HUES48 (cell line): ENCODE data around the gene NMRK1.

Source experiments
- H3K27ac ChIP-seq: one replicate; pipeline ENCODE4 v1.7.0; 2013; ENCODE audit warnings: low read depth, low read length, inconsistent platforms
- H3K27me3 ChIP-seq: 2 replicates; pipeline ENCODE4 v1.6.1; 2013; ENCODE audit warnings: mild to moderate bottlenecking, low read length; ENCODE audit not compliant: control insufficient read depth, insufficient read depth
- H3K36me3 ChIP-seq: 2 replicates; pipeline ENCODE4 v1.6.1; 2013; ENCODE audit warnings: low read length; ENCODE audit not compliant: control insufficient read depth, insufficient read depth
- H3K4me1 ChIP-seq: 2 replicates; pipeline ENCODE4 v1.6.1; 2013; ENCODE audit warnings: mild to moderate bottlenecking, low read length; ENCODE audit not compliant: control insufficient read depth, insufficient read depth
- H3K4me3 ChIP-seq: 2 replicates; pipeline ENCODE4 v1.5.1; 2013; ENCODE audit warnings: mild to moderate bottlenecking, low read depth, low read length
- H3K9ac ChIP-seq: 2 replicates; pipeline ENCODE4 v1.6.1; 2013; ENCODE audit warnings: mild to moderate bottlenecking, low read depth, low read length, moderate library complexity
- H3K9me3 ChIP-seq: 2 replicates; pipeline ENCODE4 v1.6.1; 2013; ENCODE audit warnings: low read length; ENCODE audit not compliant: control insufficient read depth, insufficient read depth

The NMRK1 gene

GRCh38 chr9:75117564-75117963, 29.6 kb upstream of the NMRK1 start:
- no peak overlapping the region for H3K27ac ChIP-seq
- no peaks in the 10 kb centered on the region for H3K27me3 ChIP-seq
- peaks cover 5% of the 10 kb centered on the region; the same call in 1 of the 2 replicates for H3K4me1 ChIP-seq
- H3K36me3 ChIP-seq = no peaks in the 10 kb centered on the region
- no peaks in the 10 kb centered on the region for H3K9me3 ChIP-seq
- H3K4me3 ChIP-seq = no peak overlapping the region
- no peak overlapping the region for H3K9ac ChIP-seq

GRCh38 chr9:75116306-75116705, 28.4 kb upstream of the NMRK1 start:
- Histone ChIP-seq H3K27me3 (no peaks in the 10 kb centered on the region), H3K4me1 (no peaks in the 10 kb centered on the region), H3K9ac (no peak overlapping the region), H3K27ac (no peak overlapping the region), H3K36me3 (no peaks in the 10 kb centered on the region), H3K4me3 (no peak overlapping the region), H3K9me3 (no peaks in the 10 kb centered on the region)

GRCh38 chr9:75112789-75113188, 24.8 kb upstream of the NMRK1 start:
- H3K36me3 ChIP-seq = no peaks in the 10 kb centered on the region
- no peak overlapping the region for H3K9ac ChIP-seq
- H3K27ac ChIP-seq = no peak overlapping the region
- no peaks in the 10 kb centered on the region for H3K9me3 ChIP-seq
- no peak overlapping the region for H3K4me3 ChIP-seq
- H3K27me3 ChIP-seq = no peaks in the 10 kb centered on the region
- H3K4me1 ChIP-seq = no peaks in the 10 kb centered on the region

GRCh38 chr9:75111019-75111622, 23.2 kb upstream of the NMRK1 start:
- H3K9me3 ChIP-seq = no peaks in the 10 kb centered on the region

GRCh38 chr9:75109210-75109839, 21.4 kb upstream of the NMRK1 start:
- Histone ChIP-seq H3K27me3 (no peaks in the 10 kb centered on the region), H3K4me1 (no peaks in the 10 kb centered on the region), H3K9me3 (no peaks in the 10 kb centered on the region), H3K9ac (no peak overlapping the region), H3K4me3 (no peak overlapping the region), H3K36me3 (no peaks in the 10 kb centered on the region), H3K27ac (no peak overlapping the region)

More at GRCh38 chr9:75111019-75111622, 23.2 kb upstream of the NMRK1 start:
- Histone ChIP-seq H3K36me3 (no peaks in the 10 kb centered on the region), H3K4me3 (no peak overlapping the region), H3K4me1 (no peaks in the 10 kb centered on the region), H3K27me3 (no peaks in the 10 kb centered on the region), H3K9ac (no peak overlapping the region), H3K27ac (no peak overlapping the region)

- Histone ChIP-seq H3K9me3 (no peaks in the 10 kb centered on the region), H3K36me3 (no peaks in the 10 kb centered on the region), H3K27ac (no peak overlapping the region)
Measured at GRCh38 chr9:75108571-75108970, 20.6 kb upstream of the NMRK1 start.

GRCh38 chr9:75106857-75107256, 18.9 kb upstream of the NMRK1 start:
- no peak overlapping the region for H3K9ac ChIP-seq
- H3K27ac ChIP-seq = no peak overlapping the region
- H3K4me1 ChIP-seq = no peaks in the 10 kb centered on the region
- H3K27me3 ChIP-seq = no peaks in the 10 kb centered on the region
- H3K9me3 ChIP-seq = no peaks in the 10 kb centered on the region
- no peak overlapping the region for H3K4me3 ChIP-seq
- H3K36me3 ChIP-seq = no peaks in the 10 kb centered on the region

More at GRCh38 chr9:75108571-75108970, 20.6 kb upstream of the NMRK1 start:
- no peak overlapping the region for H3K9ac ChIP-seq
- H3K4me3 ChIP-seq = no peak overlapping the region
- H3K27me3 ChIP-seq = no peaks in the 10 kb centered on the region
- no peaks in the 10 kb centered on the region for H3K4me1 ChIP-seq

GRCh38 chr9:75105841-75106240, 17.9 kb upstream of the NMRK1 start:
- no peaks in the 10 kb centered on the region for H3K27me3 ChIP-seq
- H3K4me3 ChIP-seq = no peak overlapping the region
- H3K4me1 ChIP-seq = no peaks in the 10 kb centered on the region
- H3K27ac ChIP-seq = no peak overlapping the region
- H3K36me3 ChIP-seq = no peaks in the 10 kb centered on the region
- H3K9ac ChIP-seq = no peak overlapping the region
- no peaks in the 10 kb centered on the region for H3K9me3 ChIP-seq

- H3K4me1 ChIP-seq = no peaks in the 10 kb centered on the region
- H3K27ac ChIP-seq = no peak overlapping the region
- H3K9ac ChIP-seq = no peak overlapping the region
Measured at GRCh38 chr9:75105019-75105540, 17.1 kb upstream of the NMRK1 start.

GRCh38 chr9:75104607-75105006, 16.7 kb upstream of the NMRK1 start:
- Histone ChIP-seq H3K27ac (no peak overlapping the region), H3K9me3 (no peaks in the 10 kb centered on the region), H3K4me3 (no peak overlapping the region), H3K36me3 (no peaks in the 10 kb centered on the region), H3K9ac (no peak overlapping the region), H3K4me1 (no peaks in the 10 kb centered on the region), H3K27me3 (no peaks in the 10 kb centered on the region)

More at GRCh38 chr9:75105019-75105540, 17.1 kb upstream of the NMRK1 start:
- Histone ChIP-seq H3K36me3 (no peaks in the 10 kb centered on the region), H3K9me3 (no peaks in the 10 kb centered on the region), H3K4me3 (no peak overlapping the region), H3K27me3 (no peaks in the 10 kb centered on the region)

- H3K9ac ChIP-seq = no peak overlapping the region
- H3K27ac ChIP-seq = no peak overlapping the region
- no peaks in the 10 kb centered on the region for H3K4me1 ChIP-seq
- no peaks in the 10 kb centered on the region for H3K9me3 ChIP-seq
- H3K36me3 ChIP-seq = no peaks in the 10 kb centered on the region
- H3K27me3 ChIP-seq = no peaks in the 10 kb centered on the region
- H3K4me3 ChIP-seq = no peak overlapping the region
Measured at GRCh38 chr9:75102177-75102790, 14.3 kb upstream of the NMRK1 start.
